GM18868 (cell line): ENCODE measurements around the gene COL6A1.

ENCODE experiments used
- ATAC-seq: cut with Tn5 transposase; IDR thresholded peaks from one replicate; pipeline ENCODE4 v1.9.1; 2021; ENCODE audit warnings: mild to moderate bottlenecking, moderate library complexity; ENCODE audit not compliant: unreplicated experiment

Gene COL6A1

GRCh38 chr21:45993210-45994085, 11.9 kb downstream of the COL6A1 start:
- ATAC-seq: no peak

- no peak for ATAC-seq
Measured at GRCh38 chr21:45994086-45994661, 12.6 kb downstream of the COL6A1 start.

DNA sequence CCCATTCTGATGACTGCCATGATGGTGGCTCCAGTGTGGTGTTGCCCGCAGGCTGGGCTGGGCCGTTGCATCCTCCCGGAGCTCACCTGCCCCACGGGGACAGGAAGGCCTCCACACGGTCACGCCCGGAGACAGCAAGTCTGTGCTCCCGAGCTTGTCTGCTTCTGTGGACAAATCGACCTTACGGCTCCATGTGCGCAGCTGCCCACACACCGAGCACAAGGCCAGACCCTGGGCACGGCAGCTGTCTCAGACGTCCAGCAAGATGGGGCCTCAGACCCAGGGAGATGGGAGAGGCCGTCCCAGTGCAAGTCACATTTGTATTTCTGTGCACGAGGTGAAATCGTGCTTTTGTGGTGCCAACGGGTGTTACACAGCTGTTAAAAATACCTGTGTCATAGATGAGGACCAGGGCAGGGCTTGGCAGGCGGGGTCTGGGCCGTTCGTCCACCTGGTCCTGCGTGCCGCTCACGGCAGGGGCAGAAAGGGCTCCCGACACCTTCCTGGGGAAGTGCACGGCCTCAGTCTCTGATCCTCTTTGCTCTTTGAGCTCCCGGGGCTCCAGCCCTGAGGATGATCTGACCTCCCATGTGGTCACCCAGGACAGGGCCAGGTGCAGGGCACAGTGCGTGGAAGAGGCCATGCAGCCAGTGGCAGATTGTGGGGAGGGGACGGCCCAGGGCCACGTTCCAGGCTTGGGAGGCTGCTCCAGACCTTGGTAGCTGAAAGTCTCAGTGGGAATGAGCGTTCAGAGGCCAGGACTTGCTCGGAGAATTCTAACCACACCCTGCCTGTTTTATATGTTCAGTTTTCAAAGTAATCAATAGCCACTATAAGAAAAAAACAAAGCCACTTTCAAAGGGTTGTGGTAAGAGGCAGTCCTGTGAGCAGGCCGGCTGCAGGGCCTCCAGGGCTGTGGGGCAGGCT, 13.5 kb downstream of the COL6A1 start:
- no peak for ATAC-seq

- no peak for ATAC-seq
Measured at GRCh38 chr21:45995686-45996179, 14.2 kb downstream of the COL6A1 start.

DNA sequence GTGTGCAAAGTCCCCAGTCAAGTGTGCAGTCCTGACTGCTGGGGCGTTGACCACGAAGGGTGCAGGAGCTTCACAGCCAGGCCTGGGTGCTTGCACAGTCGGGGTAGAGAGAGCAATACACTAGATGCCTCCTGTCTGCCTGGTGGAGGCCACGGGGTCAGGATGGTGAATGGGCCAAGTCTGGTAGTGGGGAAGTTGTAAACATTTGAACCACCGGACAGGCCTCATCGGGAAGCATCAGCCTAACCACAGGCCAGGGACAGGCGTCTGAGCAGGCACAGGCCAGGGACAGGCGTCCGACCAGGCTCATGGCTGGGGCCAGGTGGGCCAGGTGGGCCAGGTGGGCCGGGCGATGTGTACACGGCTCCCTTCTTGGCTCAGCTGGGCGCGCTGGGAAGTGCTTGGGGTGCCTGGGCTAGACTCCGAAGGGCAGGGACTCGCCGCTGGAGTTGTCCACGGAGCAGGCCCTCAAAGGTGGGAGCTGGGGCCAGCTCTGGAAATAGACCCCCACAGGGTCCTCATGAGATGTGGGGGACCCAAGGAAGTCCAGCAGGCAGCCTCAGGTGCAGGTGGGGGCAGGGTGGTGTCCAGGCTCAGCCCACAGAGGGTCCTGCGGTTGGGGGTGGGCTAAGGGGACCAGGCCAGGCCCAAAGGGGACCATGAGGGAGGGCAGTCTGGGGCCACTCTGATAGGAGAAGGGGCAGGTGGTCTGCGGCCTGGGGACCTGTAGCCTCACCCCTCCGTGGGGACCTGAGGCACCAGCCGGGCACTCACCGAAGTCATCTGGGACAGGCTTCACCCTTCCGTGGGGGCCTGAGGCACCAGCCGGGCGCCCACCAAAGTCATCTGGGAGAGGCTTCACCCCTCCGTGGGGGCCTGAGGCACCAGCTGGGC, 15.0 kb downstream of the COL6A1 start:
- no peak for ATAC-seq

GRCh38 chr21:45997205-45997494, 15.6 kb downstream of the COL6A1 start:
- no peak for ATAC-seq

- ATAC-seq: no peak
Measured at GRCh38 chr21:45997495-45998275, 16.1 kb downstream of the COL6A1 start.

DNA sequence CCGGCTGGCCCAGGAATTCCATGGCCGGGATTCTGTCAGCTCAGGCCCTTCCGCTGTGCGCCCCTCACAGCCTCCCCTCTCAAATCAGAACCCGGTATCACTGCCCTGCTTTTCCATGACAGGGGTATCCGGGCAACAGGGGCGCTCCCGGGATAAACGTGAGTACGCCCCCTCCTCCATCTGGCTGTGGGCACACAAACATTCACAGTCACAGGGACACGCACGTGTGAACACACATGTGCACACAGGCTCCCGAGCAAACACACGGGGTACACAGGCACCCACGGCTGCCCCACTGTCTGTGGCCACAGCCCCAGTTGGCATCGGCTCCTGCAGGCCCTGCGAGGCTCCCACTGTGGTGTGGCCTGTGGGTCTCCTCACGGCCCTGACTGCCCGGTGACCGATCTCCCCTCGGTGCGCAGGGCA, 16.7 kb downstream of the COL6A1 start:
- no peak for ATAC-seq

- ATAC-seq: no peak
Measured at GRCh38 chr21:45998871-45999580, 17.5 kb downstream of the COL6A1 start.

GRCh38 chr21:45999581-46000181, 18.1 kb downstream of the COL6A1 start:
- no peak for ATAC-seq

GRCh38 chr21:46000182-46000730, 18.7 kb downstream of the COL6A1 start:
- no peak for ATAC-seq

DNA sequence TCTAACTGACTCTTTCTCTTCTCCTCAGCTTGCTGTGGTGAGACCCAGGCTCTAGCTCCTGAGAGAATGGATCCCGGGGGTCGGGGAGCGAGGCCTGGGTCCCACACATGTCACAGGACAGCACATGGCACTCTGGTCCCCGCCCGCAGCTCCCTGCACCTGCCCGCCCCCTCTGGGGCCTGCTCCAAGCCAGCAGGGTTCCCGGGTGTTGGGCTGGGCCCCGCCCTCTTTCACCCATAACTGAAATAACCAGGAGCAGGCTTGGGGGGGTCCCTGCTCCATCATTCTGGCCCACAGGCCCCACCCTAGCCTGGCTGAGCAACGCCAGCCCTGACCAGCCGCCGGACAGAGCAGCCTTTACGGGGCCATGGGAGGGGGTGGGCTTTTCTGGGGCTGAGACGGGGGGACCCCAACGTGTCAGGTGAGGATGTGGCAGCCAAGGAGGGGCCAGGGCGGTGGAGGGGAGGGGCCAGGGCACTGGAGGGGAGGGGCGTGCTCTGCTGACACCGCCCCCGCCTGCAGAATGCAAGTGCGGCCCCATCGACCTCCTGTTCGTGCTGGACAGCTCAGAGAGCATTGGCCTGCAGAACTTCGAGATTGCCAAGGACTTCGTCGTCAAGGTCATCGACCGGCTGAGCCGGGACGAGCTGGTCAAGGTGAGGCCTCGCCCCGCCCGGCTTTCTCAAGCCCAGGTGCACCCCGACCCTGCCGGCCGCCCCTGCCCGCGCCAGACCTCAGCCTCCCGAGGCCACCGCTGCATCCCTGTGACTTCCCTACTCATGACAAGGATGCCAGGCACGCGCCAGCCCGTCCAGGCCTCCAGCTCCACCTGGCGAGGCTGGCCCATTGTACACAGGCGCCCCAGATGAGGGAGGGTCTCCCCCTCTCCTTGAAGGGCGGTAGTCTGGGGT, 19.4 kb downstream of the COL6A1 start:
- ATAC-seq: no peak

GRCh38 chr21:46001821-46002681, 20.5 kb downstream of the COL6A1 start:
- no peak for ATAC-seq

GRCh38 chr21:46002841-46003574, 21.4 kb downstream of the COL6A1 start:
- ATAC-seq: no peak

GRCh38 chr21:46003575-46004007, 22.0 kb downstream of the COL6A1 start:
- ATAC-seq: no peak
